Lower lobe of right lung (tissue), 2 donors: ENCODE data around the gene SCRN1. TPM values are rescaled to one million over a fixed set of nuclear protein-coding genes. Genes with fewer than 3 reads are reported as not detected.

ENCODE experiments used
- ATAC-seq, 2 donors: fragments of 200-7000 bp; cut with Tn5 transposase; one replicate each; pipeline ENCODE4 v1.9.1; 2020 to 2022; ENCODE audit warnings: mild to moderate bottlenecking in 2 of 2, moderate library complexity in 2 of 2
- DNase-seq: peaks from one replicate; pipeline ENCODE4 v3.0.0-alpha.2; 2020
- H3K27ac ChIP-seq: fragments of 200-600 bp; one replicate; pipeline ENCODE4 v1.8.0; 2022
- H3K27me3 ChIP-seq: fragments of 200-600 bp; one replicate; pipeline ENCODE4 v1.8.0; 2022; ENCODE audit warnings: low read depth
- H3K36me3 ChIP-seq: fragments of 200-600 bp; one replicate; pipeline ENCODE4 v1.8.0; 2022; ENCODE audit warnings: mild to moderate bottlenecking
- H3K4me1 ChIP-seq: fragments of 200-600 bp; one replicate; pipeline ENCODE4 v1.8.0; 2022
- H3K4me3 ChIP-seq: fragments of 200-600 bp; one replicate; pipeline ENCODE4 v1.8.0; 2022; ENCODE audit warnings: mild to moderate bottlenecking
- H3K9me3 ChIP-seq: fragments of 200-600 bp; one replicate; pipeline ENCODE4 v1.8.0; 2022
- intact Hi-C: fragments of 100-400 bp; cut with DNase I; formaldehyde crosslinking; loops from one replicate; pipeline ENCODE4 v1.11.0; 2022
- total RNA-seq: library from RNA; stranded (reverse); fragmentation: NEBNext Ultra II Directional; extraction: Animal tissue kit (Norgen Biotek cat#: 25700); gene quantifications from one replicate; pipeline ENCODE4 v1.2.1, GENCODE V29; 2021
- TF ChIP-seq, protein P1 (sequence below): fragments of 200-600 bp; IDR thresholded peaks from one replicate; pipeline ENCODE4 v1.8.0; 2022; ENCODE audit warnings: antibody characterized with exemption, mild to moderate bottlenecking
- donor health status: DM: no; HTN: yes; CAD: no; lungs with severe emphysema.

The SCRN1 gene
- total RNA-seq, 1 donor from 2014 or later = 28.2 TPM

DNA sequence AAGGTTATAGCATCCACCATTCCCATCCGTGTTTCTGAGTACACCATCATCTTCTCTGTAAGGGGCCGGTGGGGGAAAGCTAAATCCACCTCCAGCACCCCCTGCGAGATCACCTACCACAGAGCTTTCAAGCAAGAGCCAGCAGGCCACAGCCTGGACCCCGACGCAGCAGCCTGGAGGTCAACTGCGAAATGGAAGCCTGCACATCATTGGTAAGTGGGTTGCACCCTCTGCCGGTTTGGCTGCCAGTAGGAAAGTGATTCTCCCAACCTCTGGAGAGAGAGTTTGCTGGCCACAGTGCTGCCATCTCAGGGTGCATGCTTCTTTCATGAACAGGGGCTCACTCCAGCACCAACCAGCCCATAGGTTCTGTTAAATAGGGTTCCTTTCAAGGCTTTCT lies 101.6 kb downstream of the SCRN1 start:
- no peak overlapping the region for H3K27ac ChIP-seq
- ATAC-seq (no peak), DNase-seq (no peak)
- intact Hi-C loops = no loop called here
- H3K27me3 ChIP-seq = peaks cover 4% of the 10 kb centered on the region
- TF ChIP-seq, protein P1, sequence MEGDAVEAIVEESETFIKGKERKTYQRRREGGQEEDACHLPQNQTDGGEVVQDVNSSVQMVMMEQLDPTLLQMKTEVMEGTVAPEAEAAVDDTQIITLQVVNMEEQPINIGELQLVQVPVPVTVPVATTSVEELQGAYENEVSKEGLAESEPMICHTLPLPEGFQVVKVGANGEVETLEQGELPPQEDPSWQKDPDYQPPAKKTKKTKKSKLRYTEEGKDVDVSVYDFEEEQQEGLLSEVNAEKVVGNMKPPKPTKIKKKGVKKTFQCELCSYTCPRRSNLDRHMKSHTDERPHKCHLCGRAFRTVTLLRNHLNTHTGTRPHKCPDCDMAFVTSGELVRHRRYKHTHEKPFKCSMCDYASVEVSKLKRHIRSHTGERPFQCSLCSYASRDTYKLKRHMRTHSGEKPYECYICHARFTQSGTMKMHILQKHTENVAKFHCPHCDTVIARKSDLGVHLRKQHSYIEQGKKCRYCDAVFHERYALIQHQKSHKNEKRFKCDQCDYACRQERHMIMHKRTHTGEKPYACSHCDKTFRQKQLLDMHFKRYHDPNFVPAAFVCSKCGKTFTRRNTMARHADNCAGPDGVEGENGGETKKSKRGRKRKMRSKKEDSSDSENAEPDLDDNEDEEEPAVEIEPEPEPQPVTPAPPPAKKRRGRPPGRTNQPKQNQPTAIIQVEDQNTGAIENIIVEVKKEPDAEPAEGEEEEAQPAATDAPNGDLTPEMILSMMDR = no peak
- H3K4me1 ChIP-seq = no peaks in the 10 kb centered on the region
- H3K36me3 ChIP-seq = no peaks in the 10 kb centered on the region
- H3K4me3 ChIP-seq = no peak overlapping the region
- H3K9me3 ChIP-seq = no peaks in the 10 kb centered on the region

DNA sequence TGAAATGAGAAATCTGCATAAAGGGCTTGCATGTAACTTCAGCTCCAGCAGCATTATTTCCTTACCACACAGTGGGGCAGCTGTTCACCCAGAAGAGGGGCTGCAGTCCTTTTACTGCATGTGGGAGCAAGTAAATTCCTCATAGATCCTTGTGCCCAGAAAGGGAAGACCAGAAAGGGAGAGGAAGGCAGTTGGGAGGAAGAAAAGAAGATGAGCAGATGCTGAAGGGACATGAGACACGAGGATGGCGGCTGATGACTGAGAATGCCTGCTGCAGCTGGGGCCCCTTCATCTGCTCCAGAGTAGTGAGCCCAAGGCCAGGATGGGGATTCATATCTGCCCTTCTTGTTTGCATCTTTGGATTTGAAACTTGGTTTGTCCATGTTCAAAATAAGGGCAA lies 102.8 kb downstream of the SCRN1 start:
- Histone ChIP-seq H3K4me1 (no peaks in the 10 kb centered on the region), H3K27me3 (peaks cover 4% of the 10 kb centered on the region), H3K36me3 (no peaks in the 10 kb centered on the region), H3K27ac (no peak overlapping the region), H3K4me3 (no peak overlapping the region), H3K9me3 (no peaks in the 10 kb centered on the region)
- TF ChIP-seq, protein P1 = no peak
- intact Hi-C loops = no loop called here
- ATAC-seq (no peak), DNase-seq (no peak)

DNA sequence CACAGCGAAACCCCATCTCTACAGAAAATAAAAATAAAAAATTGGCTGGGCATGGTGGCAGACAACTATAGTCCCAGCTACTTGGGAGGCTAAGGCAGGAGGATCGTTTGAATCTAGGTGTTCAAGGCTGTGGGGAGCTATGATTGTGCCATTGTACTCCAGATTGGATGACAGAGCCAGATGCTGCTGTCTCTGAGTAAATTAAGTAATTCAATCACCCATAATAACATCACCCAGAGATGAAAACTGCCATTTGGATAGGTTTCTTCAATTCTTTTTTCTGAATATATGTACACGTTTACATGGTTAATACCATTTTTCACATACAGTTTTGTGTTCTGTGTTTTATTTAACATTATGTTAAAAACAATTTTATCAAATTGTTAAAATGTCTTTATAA lies 104.0 kb downstream of the SCRN1 start:
- no peak for DNase-seq
- H3K9me3 ChIP-seq = no peaks in the 10 kb centered on the region
- H3K27ac ChIP-seq = no peak overlapping the region
- no peaks in the 10 kb centered on the region for H3K36me3 ChIP-seq
- TF ChIP-seq, protein P1 = no peak
- no peak for ATAC-seq
- H3K27me3 ChIP-seq = peaks cover 4% of the 10 kb centered on the region
- H3K4me1 ChIP-seq = no peaks in the 10 kb centered on the region
- intact Hi-C loops = no loop called here
- no peak overlapping the region for H3K4me3 ChIP-seq

DNA sequence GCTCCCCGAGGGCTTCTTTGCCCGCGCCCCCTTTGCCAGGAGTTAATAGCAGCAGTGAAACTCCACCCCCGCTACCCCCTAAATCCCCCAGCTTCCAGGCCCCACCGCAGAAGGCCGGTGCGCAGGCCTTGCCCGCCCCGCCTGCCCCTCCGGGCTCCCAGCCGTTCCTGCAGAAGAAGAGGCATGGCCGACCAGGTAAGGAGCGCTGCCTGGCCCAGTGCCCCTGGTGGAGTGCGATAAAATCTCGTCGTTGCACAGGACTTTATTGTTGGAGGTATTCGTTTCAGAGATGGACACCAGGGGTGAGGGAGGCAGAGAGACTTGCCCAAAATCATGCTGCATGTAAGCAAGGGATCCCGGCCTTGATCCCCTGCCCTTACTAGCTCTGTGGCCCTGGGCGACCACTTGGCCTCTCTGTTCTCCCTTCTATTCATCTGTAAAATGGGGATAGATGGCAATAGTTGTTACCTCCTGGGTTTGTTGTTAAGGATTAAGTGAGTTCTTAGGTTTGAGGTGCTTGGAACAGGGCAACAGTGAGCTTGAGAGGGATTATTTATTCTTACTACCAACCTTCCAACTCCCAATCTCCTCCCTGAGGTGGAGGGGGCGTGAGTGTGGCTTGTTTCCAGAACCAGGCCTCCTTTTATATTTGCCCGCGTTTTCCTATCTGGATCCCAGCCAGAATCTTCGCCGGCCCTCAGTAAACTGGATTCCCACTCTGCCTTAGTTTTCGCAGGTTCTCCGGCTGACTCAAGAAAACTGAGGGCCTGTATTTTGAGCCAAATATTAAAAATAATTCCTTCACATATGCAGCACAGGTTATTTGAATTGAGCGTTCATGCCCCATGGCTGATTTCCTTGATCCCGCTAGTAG lies 105.0 kb downstream of the SCRN1 start:
- no peaks in the 10 kb centered on the region for H3K9me3 ChIP-seq

DNA sequence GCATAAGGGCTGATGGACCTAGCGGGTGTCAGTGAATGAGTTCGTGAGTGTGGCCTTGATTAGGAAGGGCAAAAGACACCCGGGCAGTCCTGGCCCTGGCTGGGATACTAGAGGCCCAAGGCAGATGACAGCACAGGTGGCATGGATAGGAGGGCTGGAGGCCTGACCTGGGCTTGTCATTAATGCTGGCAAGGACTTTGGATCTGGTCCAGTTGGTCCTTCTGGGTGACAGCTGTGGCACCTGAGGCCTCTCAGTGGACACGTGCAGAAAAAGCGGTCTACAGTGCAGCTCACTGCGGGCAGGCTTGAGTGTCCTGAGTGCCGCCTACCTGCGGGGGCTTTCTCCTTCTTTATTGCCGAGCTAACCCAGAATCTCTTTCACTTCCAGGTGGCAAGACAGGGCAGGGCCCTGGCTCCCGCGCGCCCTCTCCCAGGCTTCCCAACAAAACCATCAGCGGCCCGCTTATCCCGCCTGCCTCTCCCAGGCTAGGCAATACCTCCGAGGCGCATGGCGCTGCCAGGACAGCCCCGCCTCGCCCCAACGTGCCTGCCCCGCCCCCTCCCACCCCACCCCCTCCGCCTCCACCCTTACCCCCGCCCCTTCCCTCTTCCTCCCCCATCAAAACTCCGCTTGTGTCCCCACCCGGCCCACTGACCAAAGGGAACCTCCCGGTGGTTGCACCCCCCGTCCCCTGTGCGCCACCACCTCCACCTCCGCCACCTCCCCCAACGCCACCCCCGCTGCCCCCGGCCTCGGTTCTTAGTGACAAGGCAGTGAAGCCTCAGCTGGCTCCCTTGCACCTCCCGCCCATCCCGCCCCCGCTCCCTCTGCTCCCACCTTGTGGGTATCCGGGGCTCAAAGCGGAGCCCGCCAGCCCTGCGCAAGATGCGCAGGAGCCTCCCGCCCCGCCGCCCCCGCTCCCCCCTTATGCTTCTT lies 105.9 kb downstream of the SCRN1 start:
- H3K4me3 ChIP-seq = peak overlapping the region; percentile 11
- no peaks in the 10 kb centered on the region for H3K9me3 ChIP-seq
- TF ChIP-seq, protein P1 = no peak
- no peak for DNase-seq
- H3K27ac ChIP-seq = no peak overlapping the region
- ATAC-seq = peak; percentile 49 to 63
- peaks cover 4% of the 10 kb centered on the region for H3K27me3 ChIP-seq
- intact Hi-C loops = no loop called here
- H3K36me3 ChIP-seq = no peaks in the 10 kb centered on the region
- H3K4me1 ChIP-seq = no peaks in the 10 kb centered on the region

More for the DNA sequence above, 105.0 kb downstream of the SCRN1 start:
- peaks cover 4% of the 10 kb centered on the region for H3K27me3 ChIP-seq
- no peak overlapping the region for H3K27ac ChIP-seq
- DNase-seq = no peak
- H3K4me1 ChIP-seq = no peaks in the 10 kb centered on the region
- no peak overlapping the region for H3K4me3 ChIP-seq
- intact Hi-C loops = no loop called here
- TF ChIP-seq, protein P1 = no peak
- ATAC-seq = peak; percentile 57 to 75
- H3K36me3 ChIP-seq = no peaks in the 10 kb centered on the region
